H1 (cell line): Measurements from ENCODE around the gene NR1H2. TPM values are rescaled to one million over a fixed set of nuclear protein-coding genes. Genes with fewer than 3 reads are reported as not detected.

ENCODE experiments used
- CTCF ChIA-PET: fragments of 300-600 bp; sonication (Branson Sonifier 250); formaldehyde crosslinking; loops from one replicate; lab custom pipeline; 2021; ENCODE audit not compliant: partially characterized antibody; lab: Charles Lee
- POLR2A ChIA-PET: fragments of 300-600 bp; sonication (Branson Sonifier 250); formaldehyde crosslinking; loops from one replicate; lab custom pipeline; 2021; ENCODE audit warnings: inconsistent platforms; ENCODE audit not compliant: partially characterized antibody; lab: Charles Lee
- DNase-seq, 2 experiments: peaks; one replicate each; pipeline versions ENCODE4 v3.0.0 to v3.0.0-alpha.2; 2010 to 2022; ENCODE audit warnings: low spot score in 2 of 2, low read depth in 1 of 2, mixed read lengths in 1 of 2
- FAIRE-seq: peaks from 2 replicates; lab custom pipeline; 2011; peaks lifted over from hg19 to GRCh38; lab: Jason Lieb, UNC
- H2AFZ ChIP-seq: 2 replicates; pipeline ENCODE4 v1.8.1; 2012; ENCODE audit warnings: low read length, inconsistent platforms
- H2AK5ac ChIP-seq: 2 replicates; pipeline ENCODE4 v1.6.1; 2013; ENCODE audit warnings: low read depth, low read length
- H2BK120ac ChIP-seq: replicated peaks from 2 replicates; pipeline ENCODE3; 2013; ENCODE audit warnings: low read depth, low read length, inconsistent platforms
- H2BK12ac ChIP-seq: 2 replicates; pipeline ENCODE4 v1.6.1; 2013; ENCODE audit warnings: low read depth, low read length
- H2BK15ac ChIP-seq: 2 replicates; pipeline ENCODE4 v1.6.1; 2013; ENCODE audit warnings: low read length
- H2BK20ac ChIP-seq: 2 replicates; pipeline ENCODE4 v1.6.1; 2013; ENCODE audit warnings: low read length
- H2BK5ac ChIP-seq: 2 replicates; pipeline ENCODE4 v1.6.1; 2013; ENCODE audit warnings: low read depth, low read length
- H3K14ac ChIP-seq: 2 replicates; pipeline ENCODE4 v1.6.1; 2013; ENCODE audit warnings: inconsistent platforms; ENCODE audit not compliant: insufficient read length
- H3K18ac ChIP-seq: 2 replicates; pipeline ENCODE4 v1.6.1; 2013; ENCODE audit warnings: low read length; ENCODE audit errors: extremely low read depth
- H3K23ac ChIP-seq: 2 replicates; pipeline ENCODE4 v1.6.1; 2013; ENCODE audit warnings: inconsistent platforms; ENCODE audit not compliant: insufficient read length
- H3K23me2 ChIP-seq: 2 replicates; pipeline ENCODE4 v1.6.1; 2013; ENCODE audit warnings: low read depth, low read length
- H3K27ac ChIP-seq: 2 replicates; pipeline ENCODE4 v1.6.1; 2011; ENCODE audit warnings: low read depth, low read length, inconsistent platforms
- H3K27me3 ChIP-seq, 4 experiments: replicated peaks in 1 of 4; 1 replicate in 1 of 4; 2 replicates in 3 of 4; pipeline versions ENCODE4 v1.6.1 to v1.8.1; 2011 to 2013; ENCODE audit warnings: low read length in 3 of 4, mild to moderate bottlenecking in 3 of 4, inconsistent platforms in 2 of 4, mixed read lengths in 2 of 4, moderate library complexity in 1 of 4; ENCODE audit not compliant: control insufficient read depth in 3 of 4, insufficient read depth in 3 of 4; ENCODE audit errors: extremely low read depth in 1 of 4
- H3K36me3 ChIP-seq, 4 experiments: 2 replicates each; pipeline versions ENCODE4 v1.6.1 to v1.8.1; 2011 to 2013; ENCODE audit warnings: mild to moderate bottlenecking in 4 of 4, low read length in 3 of 4, moderate library complexity in 2 of 4, control low read depth in 1 of 4, inconsistent platforms in 1 of 4; ENCODE audit not compliant: insufficient read depth in 4 of 4, control insufficient read depth in 2 of 4
- H3K4ac ChIP-seq: replicated peaks from 2 replicates; pipeline ENCODE3; 2013; ENCODE audit warnings: low read length, low read depth, mixed read lengths, inconsistent platforms; ENCODE audit not compliant: insufficient read length
- H3K4me1 ChIP-seq, 4 experiments: replicated peaks in 1 of 4; 1 replicate in 1 of 4; 2 replicates in 3 of 4; pipeline versions ENCODE4 v1.6.1 to v1.8.1; 2011 to 2013; ENCODE audit warnings: low read length in 3 of 4, inconsistent platforms in 2 of 4, mixed read lengths in 1 of 4; ENCODE audit not compliant: insufficient read depth in 4 of 4, control insufficient read depth in 3 of 4
- H3K4me2 ChIP-seq, 2 experiments: 2 replicates each; pipeline versions ENCODE4 v1.6.1 to v1.8.1; 2011 to 2013; ENCODE audit warnings: low read depth in 2 of 2, low read length in 2 of 2, control low read depth in 1 of 2, inconsistent platforms in 1 of 2, mild to moderate bottlenecking in 1 of 2; ENCODE audit not compliant: insufficient read depth in 1 of 2
- H3K4me3 ChIP-seq, 4 experiments: fragments of 200-600, 300-600 bp in 1 of 4; sonication (generic), shearing (Covaris generic), sonication (Bioruptor Twin) in 1 of 4; 2 replicates each; pipeline versions ENCODE4 v1.5.1 to v1.8.1; 2011 to 2016; ENCODE audit warnings: low read length in 4 of 4, low read depth in 3 of 4, control low read depth in 2 of 4, inconsistent platforms in 2 of 4, mild to moderate bottlenecking in 2 of 4, mixed read lengths in 1 of 4, moderate library complexity in 1 of 4; ENCODE audit not compliant: insufficient read depth in 2 of 4; ENCODE audit errors: extremely low read depth in 1 of 4
- H3K56ac ChIP-seq: replicated peaks from 2 replicates; pipeline ENCODE3; 2013; ENCODE audit warnings: low read depth, mild to moderate bottlenecking, mixed read lengths, low read length, inconsistent platforms; ENCODE audit not compliant: insufficient read length
- H3K79me1 ChIP-seq: 2 replicates; pipeline ENCODE4 v1.6.1; 2013; ENCODE audit warnings: low read depth, low read length, control low read depth
- H3K79me2 ChIP-seq, 2 experiments: 2 replicates each; pipeline versions ENCODE4 v1.6.1 to v1.8.1; 2012 to 2013; ENCODE audit warnings: low read length in 2 of 2, mild to moderate bottlenecking in 2 of 2, inconsistent platforms in 1 of 2; ENCODE audit not compliant: insufficient read depth in 2 of 2, control insufficient read depth in 1 of 2
- H3K9ac ChIP-seq, 4 experiments: replicated peaks in 1 of 4; 1 replicate in 1 of 4; 2 replicates in 3 of 4; pipeline versions ENCODE4 v1.6.1 to v1.8.1; 2011 to 2013; ENCODE audit warnings: low read depth in 3 of 4, low read length in 3 of 4, control low read depth in 2 of 4, mild to moderate bottlenecking in 2 of 4, moderate library complexity in 2 of 4, inconsistent platforms in 1 of 4; ENCODE audit errors: extremely low read depth in 1 of 4
- H3K9me3 ChIP-seq, 2 experiments: 2 replicates each; pipeline versions ENCODE4 v1.6.1 to v1.8.1; 2012 to 2013; ENCODE audit warnings: mild to moderate bottlenecking in 2 of 2, moderate library complexity in 2 of 2, control low read depth in 1 of 2, inconsistent platforms in 1 of 2, low read depth in 1 of 2, low read length in 1 of 2, mixed read lengths in 1 of 2; ENCODE audit not compliant: insufficient read depth in 2 of 2
- H4K20me1 ChIP-seq, 2 experiments: replicated peaks in 1 of 2; 2 replicates each; pipeline versions ENCODE3 to v1.8.1; 2011 to 2013; ENCODE audit warnings: inconsistent platforms in 2 of 2, low read length in 2 of 2, mild to moderate bottlenecking in 1 of 2; ENCODE audit not compliant: insufficient read depth in 2 of 2, control insufficient read depth in 1 of 2
- H4K5ac ChIP-seq: 2 replicates; pipeline ENCODE4 v1.6.1; 2013; ENCODE audit warnings: low read length, low read depth, mixed read lengths, inconsistent platforms; ENCODE audit not compliant: insufficient read length
- H4K8ac ChIP-seq: 2 replicates; pipeline ENCODE4 v1.8.0; 2013; ENCODE audit warnings: mild to moderate bottlenecking, moderate library complexity, low read length, inconsistent platforms; ENCODE audit not compliant: insufficient read depth; ENCODE audit errors: extremely low read depth
- H4K91ac ChIP-seq: replicated peaks from 2 replicates; pipeline ENCODE3; 2013; ENCODE audit warnings: low read length, mixed read lengths, inconsistent platforms; ENCODE audit not compliant: insufficient read length
- CEBPB ChIP-seq: IDR thresholded peaks from 2 replicates; pipeline ENCODE4 v1.6.1; 2012; ENCODE audit warnings: low read depth, low read length
- EGR1 ChIP-seq: IDR thresholded peaks from 2 replicates; pipeline ENCODE4 v1.6.1; 2011; ENCODE audit warnings: low read depth, low read length, borderline replicate concordance
- POU5F1 ChIP-seq: IDR thresholded peaks from 2 replicates; pipeline ENCODE4 v1.6.1; 2011; ENCODE audit warnings: low read depth, mild to moderate bottlenecking, low read length, moderate library complexity
- SIN3A ChIP-seq, 2 experiments: IDR thresholded peaks in 1 of 2; conservative IDR thresholded peaks in 1 of 2; 2 replicates each; pipeline ENCODE4 v1.6.1; 2011 to 2012; ENCODE audit warnings: low read length in 2 of 2, improper control_type of control experiment in 1 of 2, low read depth in 1 of 2, mild to moderate bottlenecking in 1 of 2
- SIX5 ChIP-seq: IDR thresholded peaks from 2 replicates; pipeline ENCODE4 v1.6.1; 2011; ENCODE audit warnings: mild to moderate bottlenecking, low read depth, low read length
- SP1 ChIP-seq: IDR thresholded peaks from 2 replicates; pipeline ENCODE4 v1.6.1; 2011; ENCODE audit warnings: low read depth, low read length
- SP2 ChIP-seq: IDR thresholded peaks from 2 replicates; pipeline ENCODE4 v1.6.1; 2012; ENCODE audit warnings: mild to moderate bottlenecking, low read length, inconsistent platforms
- SUZ12 ChIP-seq: fragments of 200-600 bp; sonication (generic); IDR thresholded peaks from 2 replicates; pipeline ENCODE4 v1.6.1; 2012; ENCODE audit warnings: mild to moderate bottlenecking, inconsistent platforms, low read length, moderate library complexity, mixed read lengths
- WGBS, 2 experiments: shearing (Covaris generic) in 1 of 2; methylation state at CpG; one replicate each; pipeline versions ENCODE4 v1.1.6 to v1.1.7; 2013 to 2015; ENCODE audit warnings: low lambda C conversion rate in 2 of 2, mixed read lengths in 2 of 2, inconsistent platforms in 1 of 2, low coverage in 1 of 2, missing lambda C conversion rate in 1 of 2; ENCODE audit not compliant: insufficient replicate concordance in 2 of 2, insufficient coverage in 1 of 2, insufficient read length in 1 of 2; ENCODE audit errors: extremely low coverage in 1 of 2, missing lambda C conversion rate in 1 of 2; 5-methylcytosine and 5-hydroxymethylcytosine counted together
- polyA plus RNA-seq, 7 experiments: library from polyadenylated mRNA; depleted of rRNA in 3 of 7; stranded (reverse) in 5 of 7; unstranded in 2 of 7; fragments of >200 nt in 5 of 7; fragments of 200-250 nt in 2 of 7; gene quantifications; 1 replicate in 5 of 7; 2 replicates in 1 of 7; 4 replicates in 1 of 7; pipeline versions ENCODE4 v1.2.1 to v1.2.3, GENCODE V29; 2011 to 2013; ENCODE audit warnings: missing spikeins in 2 of 7, mixed read lengths in 2 of 7
- total RNA-seq: library from RNA; stranded (reverse); fragmentation: NEBNext Ultra II Directional; extraction: Animal tissue kit (Norgen Biotek cat#: 25700); gene quantifications from 2 replicates; pipeline ENCODE4 v1.2.1, GENCODE V29; 2021
- TF ChIP-seq, protein P1 (sequence below): IDR thresholded peaks from 2 replicates; pipeline ENCODE4 v1.6.1; 2012; ENCODE audit warnings: inconsistent platforms

The NR1H2 gene
- total and polyA plus RNA-seq, 2 of the 8 experiments (the other 6 are each of a cell fraction or from before 2014, with no cell fraction given), result 40.3 to 47.5 TPM

DNA sequence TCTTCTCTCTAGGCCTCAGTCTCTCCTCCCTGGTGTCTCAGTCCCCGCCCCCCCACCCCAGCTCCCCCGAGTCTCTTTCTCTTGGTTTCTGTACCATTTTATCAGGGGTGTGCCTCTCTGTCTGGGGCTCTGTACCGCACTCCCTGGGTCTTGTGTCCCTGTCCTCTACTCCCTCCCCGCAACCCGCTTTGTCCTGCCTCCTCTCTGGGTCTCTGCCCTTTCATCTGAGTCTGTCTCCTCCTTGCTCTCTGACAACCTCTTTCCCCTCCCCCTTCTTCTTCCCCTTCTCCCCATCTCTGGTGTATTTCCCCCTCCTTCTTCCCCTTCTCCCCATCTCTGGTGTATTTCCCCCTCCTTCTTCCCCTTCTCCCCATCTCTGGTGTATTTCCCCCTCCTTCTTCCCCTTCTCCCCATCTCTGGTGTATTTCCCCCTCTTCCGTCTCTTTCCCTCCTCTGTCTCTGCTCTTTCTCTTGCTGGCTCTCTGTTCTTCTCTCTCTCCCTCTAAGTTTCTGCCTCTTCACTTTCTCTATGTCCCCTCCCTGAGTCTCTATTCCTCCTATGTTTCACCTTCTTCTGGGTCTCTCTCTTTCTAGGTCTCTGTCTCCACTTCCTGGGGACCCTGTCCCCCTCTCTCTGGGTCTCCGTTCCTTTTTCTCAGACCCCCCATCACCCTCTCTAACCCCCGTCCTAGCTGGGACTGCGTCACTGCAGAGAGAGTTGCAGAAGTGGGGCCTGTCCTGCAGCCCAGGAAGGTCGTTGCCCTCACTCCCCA is 44.9 kb upstream of the NR1H2 start:
- CTCF ChIA-PET, result interaction anchor here (0.6 to 1.3 kb wide), 3 partner anchors 12 to 338 kb away, joined by 3 read pairs; no protein-coding TSS in a partner anchor
- 17% methylated on average over 8 of the region's 10 CpGs; no CpG with 5 or more reads in 1 of the 2 experiments for WGBS, 2 experiments
- peak in 1 of 2 experiments; percentile 61 for DNase-seq

More for the DNA sequence above, 44.9 kb upstream of the NR1H2 start:
- Histone ChIP-seq H3K4ac (no peak overlapping the region), H4K8ac (no peak overlapping the region), H3K56ac (no peak overlapping the region), H2BK12ac (peak overlapping the region; percentile 78), H3K14ac (no peak overlapping the region), H3K18ac (peak overlapping the region; percentile 15; the same call in 1 of the 2 replicates), H2BK20ac (no peak overlapping the region; the same call in 1 of the 2 replicates), H3K27me3 (peaks cover 5 to 15% (median 12%) of the 10 kb centered on the region in 4 experiments; a peak in 6 of 7 replicates), H3K23me2 (peaks cover 36% of the 10 kb centered on the region), H3K9me3 (no peaks in the 10 kb centered on the region), H3K23ac (no peak overlapping the region), H4K20me1 (peaks cover 7 to 10% of the 10 kb centered on the region in 2 experiments), H3K27ac (no peak overlapping the region), H3K4me1 (peaks cover 2 to 29% (median 14%) of the 10 kb centered on the region in 4 experiments), H3K79me1 (no peaks in the 10 kb centered on the region; the same call in 1 of the 2 replicates), H2AFZ (no peak overlapping the region), H3K9ac (peak overlapping the region in 3 of 4 experiments; percentile 16 to 92 (median 87); a peak in 3 of 7 replicates), H3K36me3 (no peaks in the 10 kb centered on the region), H3K4me2 (peak overlapping the region; percentile 75 to 98), H4K91ac (no peak overlapping the region), H2BK5ac (no peak overlapping the region), H2BK15ac (no peak overlapping the region), H3K4me3 (peak overlapping the region; percentile 74 to 96 (median 86)), H2BK120ac (no peak overlapping the region), H2AK5ac (no peak overlapping the region), H4K5ac (no peak overlapping the region), H3K79me2 (peaks cover 3 to 10% of the 10 kb centered on the region in 2 experiments; a peak in 2 of 4 replicates)
- POLR2A ChIA-PET, result interaction anchor here (0.6 to 4.3 kb wide), 6 partner anchors 10 to 153 kb away, joined by 3 to 29 read pairs (median 4); no protein-coding TSS in a partner anchor
- no peak for FAIRE-seq
- TF ChIP-seq, protein P1, sequence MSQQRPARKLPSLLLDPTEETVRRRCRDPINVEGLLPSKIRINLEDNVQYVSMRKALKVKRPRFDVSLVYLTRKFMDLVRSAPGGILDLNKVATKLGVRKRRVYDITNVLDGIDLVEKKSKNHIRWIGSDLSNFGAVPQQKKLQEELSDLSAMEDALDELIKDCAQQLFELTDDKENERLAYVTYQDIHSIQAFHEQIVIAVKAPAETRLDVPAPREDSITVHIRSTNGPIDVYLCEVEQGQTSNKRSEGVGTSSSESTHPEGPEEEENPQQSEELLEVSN, result no peak
- TF ChIP-seq SIX5 (no peak), CEBPB (no peak), EGR1 (peak; percentile 55; the same call in 1 of the 2 replicates), SIN3A (conservative IDR thresholded peaks at IDR 0.05 in 1 of 2, IDR thresholded peaks at IDR 0.05 in 1 of 2; ENCODE audit: low read depth in 1 of 2, low read length in 2 of 2) (peak; percentile 63 to 85; a peak in 1 of 4 replicates), SP2 (no peak), SP1 (0 out of 2 replicates have a peak, but pooled peaks have one; percentile 38), POU5F1 (no peak), SUZ12 (peak; percentile 13; the same call in 1 of the 2 replicates)
